OCI-LY3 (cell line): ENCODE data around the gene CA7.
A peak's percentile ranks its signal among the peaks of the same experiment; 100 is the strongest.

Experiments
- H2AFZ ChIP-seq: fragments of 200-600, 300-600 bp; shearing (Covaris generic); 2 replicates; pipeline ENCODE4 v1.6.0; 2014; ENCODE audit warnings: antibody characterized with exemption, low read depth, low read length
- H3K27ac ChIP-seq: fragments of 200-600, 300-600 bp; sonication (generic); 2 replicates; pipeline ENCODE4 v1.5.1; 2014; ENCODE audit warnings: mild to moderate bottlenecking, low read length, moderate library complexity, mixed read lengths
- H3K27me3 ChIP-seq: fragments of 200-600, 300-600 bp; sonication (generic); 2 replicates; pipeline ENCODE4 v1.6.1; 2014; ENCODE audit warnings: low read depth, low read length, mixed read lengths
- H3K36me3 ChIP-seq: fragments of 200-600, 300-600 bp; sonication (generic); replicated peaks from 2 replicates; pipeline ENCODE3; 2014; ENCODE audit warnings: low read depth, low read length, mixed read lengths
- H3K4me1 ChIP-seq: fragments of 300-600, 200-600 bp; sonication (generic); 2 replicates; pipeline ENCODE4 v1.6.1; 2014; ENCODE audit warnings: low read length, mixed read lengths
- H3K4me2 ChIP-seq: fragments of 200-600, 300-600 bp; sonication (generic); 2 replicates; pipeline ENCODE4 v1.6.1; 2014; ENCODE audit warnings: low read length, mixed read lengths
- H3K4me3 ChIP-seq: fragments of 300-600, 200-600 bp; sonication (generic); 2 replicates; pipeline ENCODE4 v1.5.1; 2014; ENCODE audit warnings: antibody characterized with exemption, mild to moderate bottlenecking, low read length, moderate library complexity
- H3K79me2 ChIP-seq: fragments of 300-600, 200-600 bp; shearing (Covaris generic); 2 replicates; pipeline ENCODE4 v1.6.1; 2014; ENCODE audit warnings: mild to moderate bottlenecking, low read length, mixed read lengths
- H3K9ac ChIP-seq: fragments of 300-600, 200-600 bp; shearing (Covaris generic); 2 replicates; pipeline ENCODE4 v1.6.0; 2014; ENCODE audit warnings: mild to moderate bottlenecking, low read length, moderate library complexity
- H3K9me3 ChIP-seq: fragments of 200-600, 300-600 bp; shearing (Covaris generic); 2 replicates; pipeline ENCODE4 v1.6.1; 2014; ENCODE audit warnings: low read length, mixed read lengths; ENCODE audit not compliant: insufficient read depth
- H4K20me1 ChIP-seq: fragments of 200-600, 300-600 bp; sonication (generic); 2 replicates; pipeline ENCODE4 v1.6.1; 2016; ENCODE audit warnings: low read length, mixed read lengths; ENCODE audit not compliant: insufficient read depth
- CTCF ChIP-seq: fragments of 200-600, 300-600 bp; sonication (generic); IDR thresholded peaks from 2 replicates; pipeline ENCODE4 v1.5.1; 2014; ENCODE audit warnings: antibody characterized with exemption, low read length, low read depth
- EZH2phosphoT487 ChIP-seq: fragments of 200-600 bp; shearing (Covaris generic); IDR thresholded peaks from 2 replicates; pipeline ENCODE4 v1.6.1; 2018; ENCODE audit warnings: antibody characterized with exemption, mixed run types, low read depth

Gene CA7

DNA sequence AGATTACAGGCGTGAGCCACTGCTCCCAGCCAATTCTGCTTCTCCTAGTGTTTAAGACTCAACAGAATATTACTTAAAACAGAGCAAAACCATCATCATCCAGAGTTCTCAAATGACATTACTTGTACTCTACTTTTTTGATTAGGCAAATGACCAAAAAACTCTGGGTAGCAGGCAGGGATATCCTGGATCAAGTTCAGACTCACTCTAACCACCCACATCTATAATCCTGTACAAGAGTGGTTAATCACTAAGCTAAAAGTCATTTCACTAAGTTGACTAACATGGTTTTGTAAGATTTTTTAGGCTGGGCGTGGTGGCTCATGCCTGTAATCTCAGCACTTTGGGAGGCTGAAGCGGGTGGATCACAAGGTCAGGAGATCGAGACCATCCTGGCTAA, 20.2 kb upstream of the CA7 start:
- Histone ChIP-seq H3K36me3 (peaks cover 55% of the 10 kb centered on the region), H3K4me2 (no peak overlapping the region), H4K20me1 (peaks cover 32% of the 10 kb centered on the region), H3K27me3 (no peaks in the 10 kb centered on the region), H3K27ac (no peak overlapping the region), H2AFZ (no peak overlapping the region), H3K9ac (no peak overlapping the region), H3K4me1 (peaks cover 13% of the 10 kb centered on the region), H3K79me2 (peaks cover 48% of the 10 kb centered on the region), H3K4me3 (no peak overlapping the region), H3K9me3 (no peaks in the 10 kb centered on the region)
- TF ChIP-seq EZH2phosphoT487 (no peak), CTCF (no peak)

DNA sequence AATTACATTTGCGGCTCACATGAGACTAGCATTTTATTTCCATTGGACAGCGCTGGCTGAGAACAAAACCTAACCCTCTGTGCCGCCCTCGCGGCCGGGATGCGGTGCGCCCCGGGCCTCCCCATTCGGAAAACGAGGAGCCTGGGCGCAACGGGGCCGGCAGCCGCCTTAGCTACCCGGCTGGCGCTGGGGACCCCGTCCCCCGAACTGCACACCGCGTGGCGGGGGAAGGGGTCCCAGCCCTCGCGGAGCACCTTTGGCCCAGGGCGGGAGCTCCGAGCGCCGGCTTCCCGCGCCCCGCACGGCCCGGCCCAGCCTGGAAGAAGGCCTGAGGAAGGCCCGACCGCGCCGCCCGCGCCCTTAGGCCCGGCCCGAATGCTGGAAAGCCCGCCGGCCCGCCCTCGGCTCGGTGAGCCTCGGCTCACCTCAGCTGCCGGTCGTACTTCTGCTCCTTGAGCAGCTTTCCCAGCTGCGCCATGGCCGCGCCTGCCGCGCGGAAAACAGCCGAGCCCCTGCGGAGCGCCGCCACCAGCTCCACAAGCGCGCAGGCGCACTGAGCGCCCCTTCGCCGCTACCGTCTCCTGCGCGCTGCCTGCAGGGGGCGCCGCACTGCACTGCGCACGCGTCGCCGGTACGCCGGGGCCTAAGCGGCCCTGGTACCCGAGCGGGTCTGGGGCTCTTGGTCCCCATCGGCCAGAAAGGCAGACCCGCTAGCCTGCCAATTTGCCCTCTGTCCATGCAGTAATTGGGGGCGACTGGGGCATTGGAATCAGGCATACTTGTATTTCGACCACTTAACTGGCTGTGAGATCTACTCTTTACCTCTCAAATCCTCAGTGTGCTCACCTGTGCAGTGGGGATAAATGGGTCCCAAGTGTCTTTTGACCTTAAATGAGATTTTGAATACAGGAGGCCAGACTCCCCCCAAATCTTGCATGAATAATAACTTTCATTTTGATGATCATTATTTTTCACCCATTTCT, 13.5 kb upstream of the CA7 start, which contains the start of gene NAE1:
NAE1 (minus strand) TSS at position 555 of the 983 bp plus-strand sequence; CDS start at position 478, 77 bp downstream.
- Histone ChIP-seq H3K79me2 (peaks cover 48% of the 10 kb centered on the region), H3K4me3 (peak within 1 kb of the TSS; percentile 83), H3K36me3 (peaks cover 17% of the 10 kb centered on the region), H3K9me3 (no peaks in the 10 kb centered on the region), H4K20me1 (peaks cover 31% of the 10 kb centered on the region), H3K27me3 (no peaks in the 10 kb centered on the region), H3K9ac (peak within 1 kb of the TSS; percentile 77), H3K4me1 (peaks cover 28% of the 10 kb centered on the region), H3K4me2 (peak within 1 kb of the TSS; percentile 87), H2AFZ (peak within 1 kb of the TSS; percentile 92), H3K27ac (peak within 1 kb of the TSS; percentile 33; the same call in 1 of the 2 replicates)
- no peak for TF ChIP-seq EZH2phosphoT487
- peak; percentile 90 for TF ChIP-seq CTCF

DNA sequence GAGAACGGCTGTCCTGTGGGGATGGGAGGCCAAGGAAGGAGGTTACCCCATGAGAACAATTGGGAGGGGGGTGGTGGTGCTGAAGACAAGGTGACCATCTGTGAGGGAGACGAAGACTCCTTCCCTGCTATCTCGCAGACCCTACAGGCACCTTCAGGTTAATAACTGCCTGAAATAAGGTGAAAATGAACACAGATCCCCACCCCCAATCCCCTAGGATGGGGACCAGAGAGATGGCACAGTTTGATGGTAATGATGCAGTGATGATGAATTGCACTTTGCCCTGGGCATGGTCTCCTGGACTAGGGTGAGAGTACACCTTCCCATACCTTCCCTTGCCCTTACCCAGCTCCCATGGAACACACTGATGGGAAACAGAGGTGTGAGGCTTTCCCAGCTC, 12.0 kb upstream of the CA7 start:
- H3K27me3 ChIP-seq = no peaks in the 10 kb centered on the region
- no peak overlapping the region for H3K4me3 ChIP-seq
- H3K4me2 ChIP-seq = no peak overlapping the region
- TF ChIP-seq CTCF = no peak
- no peak for TF ChIP-seq EZH2phosphoT487
- H3K9me3 ChIP-seq = no peaks in the 10 kb centered on the region
- no peak overlapping the region for H2AFZ ChIP-seq
- H3K36me3 ChIP-seq = peaks cover 6% of the 10 kb centered on the region
- peaks cover 34% of the 10 kb centered on the region for H3K79me2 ChIP-seq
- H3K9ac ChIP-seq = no peak overlapping the region
- no peak overlapping the region for H3K27ac ChIP-seq
- peaks cover 18% of the 10 kb centered on the region for H4K20me1 ChIP-seq
- peaks cover 17% of the 10 kb centered on the region for H3K4me1 ChIP-seq

- H3K36me3 ChIP-seq = peaks cover 2% of the 10 kb centered on the region
- TF ChIP-seq CTCF (no peak), EZH2phosphoT487 (no peak)
- no peaks in the 10 kb centered on the region for H3K27me3 ChIP-seq
- H3K4me3 ChIP-seq = no peak overlapping the region
- no peak overlapping the region for H2AFZ ChIP-seq
- H3K9ac ChIP-seq = no peak overlapping the region
- no peaks in the 10 kb centered on the region for H3K9me3 ChIP-seq
- H3K79me2 ChIP-seq = peaks cover 30% of the 10 kb centered on the region
- H3K4me1 ChIP-seq = peaks cover 17% of the 10 kb centered on the region
- peaks cover 14% of the 10 kb centered on the region for H4K20me1 ChIP-seq
- H3K27ac ChIP-seq = no peak overlapping the region
- no peak overlapping the region for H3K4me2 ChIP-seq
Measured at GRCh38 chr16:66832661-66833305, 11.4 kb upstream of the CA7 start.
